ENCODE results near the gene CABLES1.

- TF ChIP-seq CTCF (IDR thresholded peaks at IDR 0.05) (no peak), POLR2A (IDR thresholded peaks at IDR 0.05) (no peak)
Measured at GRCh38 chr18:23198217-23198845, 63.0 kb downstream of the CABLES1 start.

Measured in vagina (tissue), 2 donors.